ENCODE results near the gene CDY1. TPM values are rescaled to one million over a fixed set of nuclear protein-coding genes. Genes with fewer than 3 reads are reported as not detected.
"Not testable (repeated sequence)": the region's sequence is repeated elsewhere in the genome, so short reads cannot be mapped to it uniquely, and the experiment has no call there.

Gene CDY1, protein sequence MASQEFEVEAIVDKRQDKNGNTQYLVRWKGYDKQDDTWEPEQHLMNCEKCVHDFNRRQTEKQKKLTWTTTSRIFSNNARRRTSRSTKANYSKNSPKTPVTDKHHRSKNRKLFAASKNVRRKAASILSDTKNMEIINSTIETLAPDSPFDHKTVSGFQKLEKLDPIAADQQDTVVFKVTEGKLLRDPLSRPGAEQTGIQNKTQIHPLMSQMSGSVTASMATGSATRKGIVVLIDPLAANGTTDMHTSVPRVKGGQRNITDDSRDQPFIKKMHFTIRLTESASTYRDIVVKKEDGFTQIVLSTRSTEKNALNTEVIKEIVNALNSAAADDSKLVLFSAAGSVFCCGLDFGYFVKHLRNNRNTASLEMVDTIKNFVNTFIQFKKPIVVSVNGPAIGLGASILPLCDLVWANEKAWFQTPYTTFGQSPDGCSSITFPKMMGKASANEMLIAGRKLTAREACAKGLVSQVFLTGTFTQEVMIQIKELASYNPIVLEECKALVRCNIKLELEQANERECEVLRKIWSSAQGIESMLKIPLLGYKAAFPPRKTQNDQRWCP
- total RNA-seq: not detected

- DNase-seq (ENCODE audit: low read depth in 2 of 3, low spot score in 2 of 3): not testable (repeated sequence)
These were observed at the start of gene CDY1 for GRCh38 chrY:25621817-25622216. CDY1 (plus strand) TSS chrY:25622117; CDS start chrY:25622443, 326 bp downstream.

- DNase-seq (ENCODE audit: low read depth in 2 of 3, low spot score in 2 of 3): not testable (repeated sequence)
These were observed 28.6 kb upstream of the CDY1 start for GRCh38 chrY:25593336-25593735.

DNA sequence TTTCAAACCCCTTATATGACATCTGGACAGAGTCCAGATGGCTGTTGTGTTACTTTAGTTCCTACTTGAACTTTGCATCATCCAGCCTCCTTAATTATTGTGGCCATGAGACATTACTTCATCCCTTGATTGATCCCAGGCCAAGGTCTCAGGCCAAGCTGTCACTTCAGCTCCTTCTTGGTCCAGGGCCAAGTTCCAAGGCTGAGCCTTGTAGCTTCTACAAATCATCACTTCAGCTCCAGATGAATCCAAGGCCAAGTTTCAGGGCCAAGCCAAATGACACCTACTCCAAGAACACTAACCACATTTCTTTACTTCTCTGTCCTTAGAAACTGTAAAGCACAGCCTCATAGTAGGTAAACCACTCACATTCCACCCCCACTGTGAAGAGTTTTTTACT lies 1.7 kb upstream of the CDY1 start:
- DNase-seq (ENCODE audit: low read depth in 2 of 3, low spot score in 2 of 3): not testable (repeated sequence)

DNA sequence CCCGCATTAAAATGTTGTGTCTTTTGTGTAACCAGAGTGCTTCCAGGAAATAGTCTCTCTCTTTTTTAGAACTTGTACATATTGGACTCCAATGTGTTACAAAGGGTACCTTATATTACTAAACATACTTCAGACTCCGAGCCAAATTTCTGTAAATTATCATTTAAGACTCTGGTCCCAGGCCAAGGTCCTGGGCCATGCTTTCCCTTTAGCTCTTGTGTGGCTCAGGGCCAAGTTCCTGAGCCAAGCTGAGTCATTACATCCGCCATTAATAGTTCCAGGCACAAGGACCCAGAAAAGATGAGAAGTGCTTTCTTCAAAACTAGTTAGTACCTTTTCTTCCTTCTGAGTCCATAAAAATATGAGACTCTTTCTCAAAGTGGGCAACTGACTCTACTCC lies 4.6 kb downstream of the CDY1 start:
- DNase-seq (ENCODE audit: low read depth in 2 of 3, low spot score in 2 of 3): not testable (repeated sequence)

DNA sequence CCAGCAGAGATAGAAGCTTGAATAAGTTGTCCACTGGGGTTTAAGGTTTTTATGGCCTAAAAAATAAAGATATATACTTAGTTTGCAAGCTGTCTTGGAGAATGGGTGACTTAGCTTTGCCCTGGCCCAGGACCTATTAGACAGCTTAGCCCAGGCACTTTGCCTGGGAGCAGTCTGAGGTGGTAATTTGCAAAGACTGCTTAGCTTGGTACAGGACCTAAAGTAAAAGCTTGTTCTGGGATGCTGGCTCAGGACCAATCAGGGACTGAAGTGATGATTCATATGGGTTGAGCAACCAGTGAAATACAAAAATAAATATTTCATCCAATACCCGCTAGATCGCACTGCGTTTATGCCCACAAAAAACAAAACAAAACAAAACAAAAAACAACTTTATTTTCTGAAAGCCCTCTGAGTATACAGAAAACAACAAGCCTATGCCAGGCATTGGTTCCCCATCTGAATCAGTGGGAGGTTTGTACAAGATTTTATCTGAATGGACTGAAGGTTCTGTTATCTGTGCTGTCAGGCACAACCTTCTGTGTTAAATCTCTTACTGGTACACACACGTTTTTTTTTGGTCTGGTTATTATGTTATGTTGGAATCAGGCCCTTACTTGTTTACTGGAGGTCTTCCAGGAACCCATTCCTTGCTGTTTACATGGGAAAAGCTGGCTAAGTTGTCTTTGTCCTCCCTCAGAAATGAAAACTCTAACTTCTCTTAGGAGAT lies 8.6 kb downstream of the CDY1 start:
- DNase-seq (ENCODE audit: low read depth in 2 of 3, low spot score in 2 of 3): not testable (repeated sequence)

GRCh38 chrY:25639852-25640251 lies 17.9 kb downstream of the CDY1 start:
- DNase-seq (ENCODE audit: low read depth in 2 of 3, low spot score in 2 of 3): not testable (repeated sequence)

DNA sequence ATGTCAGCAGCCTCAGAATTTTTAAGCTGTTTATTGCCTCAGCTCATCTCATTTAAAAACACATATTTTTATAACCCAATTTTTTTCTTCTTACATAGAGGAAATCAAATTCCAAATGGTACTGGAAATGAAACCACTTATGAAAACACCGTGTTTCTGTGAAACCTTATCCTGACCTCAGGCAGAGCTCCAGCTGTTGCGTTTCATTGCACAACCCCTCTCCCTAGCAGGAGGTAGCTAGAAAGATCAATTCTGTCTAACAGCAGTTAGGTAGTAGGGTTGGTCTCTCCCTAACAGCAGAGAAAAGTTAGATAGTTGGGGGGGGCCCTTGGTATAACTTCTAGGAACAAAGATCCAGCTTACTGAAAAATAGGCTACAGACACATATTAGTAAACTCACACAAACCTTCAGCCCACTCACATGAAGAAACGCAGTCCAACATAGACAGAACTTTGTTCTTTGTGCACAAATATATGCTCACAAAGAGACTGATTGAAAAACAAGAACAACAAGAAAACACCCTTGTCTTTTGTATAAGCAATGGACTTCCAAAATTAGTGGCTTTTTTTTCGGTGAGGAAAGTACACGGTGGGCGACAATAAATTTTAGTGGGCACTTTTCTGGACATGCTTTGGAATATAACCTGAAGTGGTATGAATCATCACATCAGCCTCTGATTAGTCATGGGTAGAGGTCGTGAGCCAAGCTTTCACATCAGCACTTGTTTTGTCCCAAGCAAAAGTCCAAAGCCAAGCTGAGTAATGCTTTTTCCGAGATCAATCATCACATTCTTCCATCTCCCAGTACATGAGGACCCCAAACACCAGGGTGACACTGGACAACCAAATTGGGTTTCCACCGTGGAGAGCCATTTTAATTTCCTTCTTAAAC lies 21.4 kb downstream of the CDY1 start:
- not testable (repeated sequence) for DNase-seq (ENCODE audit: low read depth in 2 of 3, low spot score in 2 of 3)
